Activated T-cell treated with anti-CD3 and anti-CD28 coated beads, Interleukin-2, amount 50 U/mL, for 72 hours (primary cell): ENCODE measurements around the gene FBXL5. TPM values are rescaled to one million over a fixed set of nuclear protein-coding genes. Genes with fewer than 3 reads are reported as not detected.

Experiments
- ATAC-seq, 2 donors: fragments of 150-1000 bp; cut with Tn5 transposase; replicated peaks in 1 of 2; 2 replicates each; pipeline ENCODE4 v1.10.0; 2021; ENCODE audit warnings: moderate library complexity in 2 of 2, mild to moderate bottlenecking in 1 of 2
- DNase-seq, 2 donors: peaks; one replicate each; pipeline ENCODE4 v3.0.0; 2021 to 2022; ENCODE audit warnings: mixed read lengths in 1 of 2
- H3K27ac Mint-ChIP-seq: one replicate; pipeline ENCODE4 v1.8.0; 2022; ENCODE audit warnings: mild to moderate bottlenecking, moderate library complexity, mixed read lengths
- H3K27me3 Mint-ChIP-seq: one replicate; pipeline ENCODE4 v1.8.0; 2022; ENCODE audit warnings: low read depth, mixed read lengths
- H3K36me3 Mint-ChIP-seq, 2 donors: one replicate each; pipeline ENCODE4 v1.8.0; 2022; ENCODE audit warnings: mixed read lengths in 2 of 2, mild to moderate bottlenecking in 1 of 2; ENCODE audit not compliant: insufficient read depth in 2 of 2
- H3K4me1 Mint-ChIP-seq: one replicate; pipeline ENCODE4 v1.8.0; 2022; ENCODE audit warnings: low read depth, mixed read lengths
- H3K4me3 Mint-ChIP-seq, 2 donors: one replicate each; pipeline ENCODE4 v1.8.0; 2022; ENCODE audit warnings: mild to moderate bottlenecking in 2 of 2, mixed read lengths in 2 of 2, moderate library complexity in 2 of 2
- H3K9me3 Mint-ChIP-seq, 2 donors: one replicate each; pipeline ENCODE4 v1.8.0; 2022; ENCODE audit warnings: mixed read lengths in 2 of 2
- total RNA-seq, 2 donors: library from RNA; stranded (reverse); gene quantifications; one replicate each; pipeline ENCODE4 v1.2.3, GENCODE V29; 2022

Gene FBXL5
- total RNA-seq, 2 donors from 2014 or later = 39.5 to 40.5 TPM

DNA sequence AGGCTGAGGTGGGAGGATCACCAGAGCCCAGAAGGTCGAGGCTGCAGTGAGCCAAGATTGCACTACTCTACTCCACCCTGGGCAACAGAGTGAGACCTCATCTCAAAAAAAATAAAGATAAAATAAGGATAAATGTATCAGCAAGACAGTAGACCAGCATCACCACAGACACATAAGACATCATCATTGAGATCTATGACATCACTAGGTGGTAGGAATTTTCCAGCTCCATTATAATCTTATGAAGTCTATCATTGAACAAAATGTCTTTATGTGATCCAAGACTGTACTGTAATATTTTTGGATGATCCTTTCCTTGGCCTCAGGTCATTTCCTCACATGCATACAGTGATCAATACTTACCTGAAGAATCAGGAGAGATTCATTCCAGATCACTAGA lies 18.2 kb upstream of the FBXL5 start:
- Mint-ChIP-seq H3K4me3 (no peak overlapping the region), H3K36me3 (peaks cover 0 to 3% of the 10 kb centered on the region in 2 donors), H3K9me3 (no peaks in the 10 kb centered on the region), H3K27me3 (no peaks in the 10 kb centered on the region), H3K4me1 (peaks cover 12% of the 10 kb centered on the region), H3K27ac (no peak overlapping the region)
- ATAC-seq = no peak
- no peak for DNase-seq

DNA sequence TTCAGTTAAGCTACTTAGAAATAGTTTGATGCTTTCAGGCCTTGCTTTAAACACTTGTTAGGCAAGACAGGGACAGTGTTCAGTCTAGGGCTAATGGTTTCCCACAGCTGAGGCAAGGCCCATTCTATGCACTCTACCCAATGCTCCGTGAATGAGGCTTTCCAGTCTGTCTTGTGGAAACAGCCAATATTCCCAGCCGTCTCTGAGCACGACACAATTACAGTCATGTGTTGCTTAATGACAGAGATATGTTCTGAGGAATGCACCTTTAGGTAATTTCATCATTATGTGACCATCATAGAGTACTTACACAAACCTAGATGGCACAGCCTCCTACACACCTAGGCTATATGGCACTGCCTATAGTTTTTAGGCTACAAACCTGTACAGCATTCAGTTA lies 16.9 kb upstream of the FBXL5 start:
- Mint-ChIP-seq H3K9me3 (no peaks in the 10 kb centered on the region), H3K4me1 (peaks cover 6% of the 10 kb centered on the region), H3K36me3 (peaks cover 0 to 3% of the 10 kb centered on the region in 2 donors), H3K27ac (no peak overlapping the region), H3K27me3 (no peaks in the 10 kb centered on the region), H3K4me3 (no peak overlapping the region)
- ATAC-seq (no peak), DNase-seq (no peak)

DNA sequence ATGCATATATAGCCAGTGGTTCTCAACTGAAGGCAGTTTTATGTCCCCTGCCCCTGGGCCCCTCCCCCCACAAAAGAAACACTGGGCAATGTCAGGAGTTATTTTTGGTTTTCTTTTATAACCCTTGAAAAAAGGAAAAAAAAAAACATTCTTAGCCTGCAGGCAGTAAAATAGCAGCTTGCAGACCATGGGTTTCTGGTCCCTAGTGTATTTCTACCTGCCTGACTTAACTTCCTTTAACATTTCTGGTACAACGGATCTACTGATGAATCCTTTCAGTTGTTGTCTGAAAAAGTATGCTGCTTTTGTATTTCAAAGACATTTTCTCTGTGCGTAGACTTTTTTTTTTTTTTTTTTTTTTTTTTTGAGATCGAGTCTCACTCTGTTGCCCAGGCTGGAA lies 15.4 kb upstream of the FBXL5 start:
- H3K27ac Mint-ChIP-seq = no peak overlapping the region
- H3K27me3 Mint-ChIP-seq = no peaks in the 10 kb centered on the region
- no peak for DNase-seq
- peaks cover 4 to 10% of the 10 kb centered on the region in 2 donors for H3K36me3 Mint-ChIP-seq
- peaks cover 17% of the 10 kb centered on the region for H3K4me1 Mint-ChIP-seq
- no peaks in the 10 kb centered on the region for H3K9me3 Mint-ChIP-seq
- ATAC-seq = no peak
- H3K4me3 Mint-ChIP-seq = no peak overlapping the region

DNA sequence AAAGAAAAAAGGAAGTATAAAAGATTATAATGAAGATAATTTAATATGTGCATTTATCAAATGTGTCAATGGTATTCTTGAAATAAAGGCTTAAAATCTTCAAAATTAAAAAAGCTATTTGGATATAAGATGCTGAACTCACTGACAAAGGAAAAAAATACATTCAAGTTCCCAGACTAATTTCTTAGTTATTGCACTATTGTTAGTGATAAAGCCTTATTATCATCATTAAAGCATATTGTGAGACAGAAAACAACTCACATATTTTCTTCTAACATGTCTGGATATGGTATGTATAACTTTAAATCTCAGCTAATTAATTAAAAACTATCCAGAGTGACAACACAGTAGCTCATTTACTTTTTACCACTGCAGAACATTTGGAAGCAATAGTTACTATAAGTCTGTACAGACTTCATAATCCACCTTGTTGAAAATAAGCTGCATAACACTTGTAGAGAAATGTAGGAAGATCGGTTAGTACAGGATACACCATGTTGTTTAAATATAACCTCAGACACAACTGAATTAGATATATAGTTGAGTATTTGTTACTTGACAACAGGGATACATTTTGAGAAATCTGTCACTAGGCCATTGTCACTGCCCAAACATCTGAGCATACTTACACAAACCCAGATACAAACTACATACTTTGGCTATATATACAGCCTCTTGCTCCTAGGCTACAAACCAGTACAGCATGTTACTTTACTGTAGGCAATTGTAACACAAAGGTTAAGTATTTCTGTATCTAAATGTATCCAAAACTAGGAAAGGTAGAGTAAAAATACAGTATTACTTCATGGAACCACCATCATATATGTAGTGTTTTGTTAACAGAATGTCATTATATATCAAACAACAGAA lies 13.6 kb upstream of the FBXL5 start:
- no peak for DNase-seq
- Mint-ChIP-seq H3K36me3 (peaks cover 4 to 7% of the 10 kb centered on the region in 2 donors), H3K27ac (no peak overlapping the region), H3K27me3 (no peaks in the 10 kb centered on the region), H3K4me3 (no peak overlapping the region), H3K9me3 (no peaks in the 10 kb centered on the region), H3K4me1 (peaks cover 17% of the 10 kb centered on the region)
- no peak for ATAC-seq

DNA sequence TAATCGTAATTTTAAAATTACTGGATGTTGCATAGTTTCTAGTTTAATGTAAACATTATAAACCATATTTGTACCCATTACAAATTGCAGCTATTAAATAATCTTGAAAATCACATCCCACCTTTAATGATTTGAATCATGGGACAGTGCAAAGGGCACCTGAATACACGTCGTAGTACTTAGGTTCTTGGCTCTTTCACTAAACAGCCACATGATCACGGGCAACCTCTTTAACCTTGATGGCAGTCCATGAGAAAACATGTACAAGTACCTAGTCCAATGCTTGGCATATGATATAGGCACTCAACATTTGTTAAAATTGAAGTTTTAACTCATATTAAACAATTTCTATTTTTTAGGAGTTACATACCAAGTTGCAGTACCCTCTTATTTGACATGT lies 11.8 kb upstream of the FBXL5 start:
- H3K9me3 Mint-ChIP-seq = no peaks in the 10 kb centered on the region
- DNase-seq (no peak), ATAC-seq (no peak)
- H3K27ac Mint-ChIP-seq = no peak overlapping the region
- H3K4me3 Mint-ChIP-seq = no peak overlapping the region
- peaks cover 4 to 7% of the 10 kb centered on the region in 2 donors for H3K36me3 Mint-ChIP-seq
- H3K27me3 Mint-ChIP-seq = no peaks in the 10 kb centered on the region
- H3K4me1 Mint-ChIP-seq = peaks cover 17% of the 10 kb centered on the region

DNA sequence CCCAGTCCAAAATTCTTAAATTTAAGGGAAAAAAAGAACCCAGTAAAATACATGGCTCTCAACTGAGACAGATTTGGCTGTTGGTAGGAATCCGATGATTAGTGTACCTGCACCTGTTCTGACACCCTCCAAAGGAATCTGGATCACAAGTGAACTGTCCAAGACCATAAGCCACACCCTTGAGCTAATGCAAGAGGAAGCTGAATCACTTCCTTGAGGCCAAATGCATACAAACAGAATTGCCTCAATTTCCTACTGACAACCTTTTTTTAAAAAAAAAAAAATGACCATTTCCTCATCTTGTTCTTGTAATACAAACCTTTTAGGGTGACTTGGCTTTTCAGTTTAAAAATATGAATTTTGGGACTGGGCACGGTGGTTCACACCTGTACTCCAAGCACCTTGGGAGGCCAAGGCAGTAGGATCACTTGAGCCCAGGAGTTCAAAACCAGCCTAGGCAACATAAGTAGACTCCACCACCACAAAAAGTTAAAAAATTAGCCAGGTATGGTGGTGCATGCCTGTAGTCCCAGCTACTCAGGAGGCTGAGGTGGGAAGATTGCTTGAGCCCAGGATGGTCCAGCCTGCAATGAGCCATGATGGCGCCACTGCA lies 10.7 kb upstream of the FBXL5 start:
- no peaks in the 10 kb centered on the region for H3K9me3 Mint-ChIP-seq
- H3K36me3 Mint-ChIP-seq = peaks cover 4 to 7% of the 10 kb centered on the region in 2 donors
- no peak overlapping the region for H3K4me3 Mint-ChIP-seq
- H3K4me1 Mint-ChIP-seq = peaks cover 17% of the 10 kb centered on the region
- no peaks in the 10 kb centered on the region for H3K27me3 Mint-ChIP-seq
- ATAC-seq (no peak), DNase-seq (no peak)
- H3K27ac Mint-ChIP-seq = no peak overlapping the region

DNA sequence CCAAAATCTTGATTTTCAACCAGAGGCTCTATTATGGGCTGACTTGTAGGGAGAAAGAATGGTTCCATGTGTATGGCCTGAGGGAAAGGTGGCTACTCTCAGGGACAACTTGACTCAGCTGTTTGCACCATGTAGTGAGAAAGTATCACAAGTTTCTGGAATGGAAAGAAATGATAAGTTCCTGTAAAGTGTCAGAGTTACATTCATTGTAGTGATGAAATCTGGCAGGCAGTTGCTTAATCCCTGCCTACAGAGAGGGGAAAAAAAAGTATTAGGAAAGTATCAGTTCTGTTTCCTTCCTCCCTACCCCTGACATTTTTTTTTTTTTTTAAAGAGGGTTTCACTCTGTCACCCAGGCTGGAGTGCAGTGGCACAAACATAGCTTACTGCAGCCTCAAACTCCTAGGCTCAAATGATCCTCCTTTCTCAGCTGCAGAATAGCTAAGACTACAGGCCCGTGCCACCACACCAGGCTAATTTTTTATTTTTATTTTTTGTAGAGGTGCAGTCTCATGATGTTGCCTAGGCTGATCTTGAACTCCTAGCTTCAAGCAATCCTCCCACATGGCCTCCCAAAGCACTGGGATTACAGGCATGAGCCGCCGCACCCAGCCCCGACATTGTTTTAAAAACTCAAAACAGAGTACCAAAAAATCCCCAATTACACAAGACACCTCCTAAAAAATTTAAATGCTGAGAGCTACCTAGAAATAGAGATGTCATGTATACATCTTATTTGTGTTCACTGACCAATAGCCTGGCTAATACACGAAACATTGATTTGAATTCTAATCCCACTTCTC lies 4.8 kb upstream of the FBXL5 start:
- peaks cover 1 to 2% of the 10 kb centered on the region in 2 donors for H3K36me3 Mint-ChIP-seq
- ATAC-seq (peak; percentile 3 to 16), DNase-seq (peak in 1 of 2 donors; percentile 21)
- peaks cover 40% of the 10 kb centered on the region for H3K4me1 Mint-ChIP-seq
- H3K27me3 Mint-ChIP-seq = no peaks in the 10 kb centered on the region
- peak overlapping the region in 1 of 2 donors; percentile 25 for H3K4me3 Mint-ChIP-seq
- H3K9me3 Mint-ChIP-seq = no peaks in the 10 kb centered on the region
- H3K27ac Mint-ChIP-seq = peak overlapping the region; percentile 85

DNA sequence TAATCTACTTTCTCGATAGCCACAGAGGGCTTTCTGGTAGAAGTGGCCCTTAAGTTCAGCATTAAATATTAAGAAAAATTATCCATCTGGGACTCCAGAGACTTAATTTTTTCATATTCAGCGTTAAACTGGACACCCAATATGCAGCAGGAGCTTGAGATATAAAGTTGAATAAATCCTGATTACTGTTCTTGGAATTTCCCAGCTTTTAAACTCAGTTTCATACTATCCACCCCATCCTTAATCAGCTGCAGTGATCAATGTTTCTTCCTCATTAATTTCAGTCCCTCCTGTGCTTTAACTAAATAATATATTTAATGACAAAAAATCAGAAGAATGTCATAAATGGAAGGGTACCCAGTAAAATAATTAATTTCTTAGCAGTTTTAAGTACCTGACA lies 3.6 kb upstream of the FBXL5 start:
- H3K27me3 Mint-ChIP-seq = no peaks in the 10 kb centered on the region
- peaks cover 46% of the 10 kb centered on the region for H3K4me1 Mint-ChIP-seq
- DNase-seq (no peak), ATAC-seq (no peak)
- H3K27ac Mint-ChIP-seq = no peak overlapping the region
- H3K4me3 Mint-ChIP-seq = no peak overlapping the region
- H3K36me3 Mint-ChIP-seq = peaks cover 5% of the 10 kb centered on the region in 2 donors
- H3K9me3 Mint-ChIP-seq = no peaks in the 10 kb centered on the region

DNA sequence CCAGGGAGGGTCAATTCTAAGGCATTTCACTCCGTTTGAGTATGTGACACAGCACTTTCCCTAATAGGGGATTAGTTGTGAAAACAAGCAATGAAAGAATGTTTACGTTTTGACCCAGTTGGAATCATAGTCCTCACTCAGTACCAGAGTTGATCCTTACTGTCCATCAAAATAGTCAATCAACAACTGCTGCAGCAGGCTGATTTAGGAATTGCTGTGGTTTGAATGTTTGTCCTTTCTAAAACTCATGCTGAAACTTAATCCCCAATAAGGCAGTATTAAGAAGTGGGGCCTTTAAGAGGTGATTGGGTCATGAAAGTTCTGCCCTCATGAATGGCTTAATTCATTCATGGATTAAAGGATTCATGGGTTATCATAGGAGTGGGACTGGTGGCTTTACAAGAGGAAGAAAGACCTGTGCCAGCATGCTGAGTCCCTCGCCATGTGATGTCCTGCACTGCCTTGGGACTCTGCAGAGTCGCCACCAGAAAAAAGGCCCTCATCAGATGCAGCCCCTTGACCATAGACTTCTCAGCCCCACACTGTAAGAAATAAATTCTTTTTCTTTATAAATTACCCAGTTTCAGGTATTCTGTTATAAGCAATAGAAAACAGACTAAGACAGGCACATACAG lies 3.1 kb upstream of the FBXL5 start:
- Mint-ChIP-seq H3K27ac (no peak overlapping the region), H3K4me3 (no peak overlapping the region), H3K9me3 (no peaks in the 10 kb centered on the region), H3K4me1 (peaks cover 52% of the 10 kb centered on the region), H3K36me3 (peaks cover 5% of the 10 kb centered on the region in 2 donors), H3K27me3 (no peaks in the 10 kb centered on the region)
- ATAC-seq = no peak
- DNase-seq = no peak

DNA sequence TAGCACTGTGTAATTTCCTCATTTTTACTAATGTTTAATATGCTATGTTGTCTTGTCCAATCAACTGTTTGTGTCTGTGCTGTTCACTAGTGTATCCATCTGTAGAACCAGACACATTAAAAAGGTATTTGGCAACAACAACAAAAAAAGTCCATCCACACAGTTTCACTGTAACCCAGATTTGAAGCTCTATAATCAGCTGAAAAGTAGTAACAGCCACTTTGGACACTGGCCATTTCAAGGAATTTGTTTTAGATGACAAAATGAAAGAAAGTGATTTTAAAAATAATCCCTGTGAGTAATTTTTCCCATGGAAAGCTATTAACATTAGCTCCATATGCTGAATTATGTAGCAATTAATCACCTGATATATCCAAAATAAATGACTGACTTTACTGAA lies 2.2 kb upstream of the FBXL5 start:
- no peaks in the 10 kb centered on the region for H3K9me3 Mint-ChIP-seq
- H3K4me3 Mint-ChIP-seq = peak overlapping the region in 1 of 2 donors; percentile 69
- H3K36me3 Mint-ChIP-seq = peaks cover 5% of the 10 kb centered on the region in 2 donors
- no peak overlapping the region for H3K27ac Mint-ChIP-seq
- peaks cover 59% of the 10 kb centered on the region for H3K4me1 Mint-ChIP-seq
- no peak for DNase-seq
- ATAC-seq = no peak
- no peaks in the 10 kb centered on the region for H3K27me3 Mint-ChIP-seq

DNA sequence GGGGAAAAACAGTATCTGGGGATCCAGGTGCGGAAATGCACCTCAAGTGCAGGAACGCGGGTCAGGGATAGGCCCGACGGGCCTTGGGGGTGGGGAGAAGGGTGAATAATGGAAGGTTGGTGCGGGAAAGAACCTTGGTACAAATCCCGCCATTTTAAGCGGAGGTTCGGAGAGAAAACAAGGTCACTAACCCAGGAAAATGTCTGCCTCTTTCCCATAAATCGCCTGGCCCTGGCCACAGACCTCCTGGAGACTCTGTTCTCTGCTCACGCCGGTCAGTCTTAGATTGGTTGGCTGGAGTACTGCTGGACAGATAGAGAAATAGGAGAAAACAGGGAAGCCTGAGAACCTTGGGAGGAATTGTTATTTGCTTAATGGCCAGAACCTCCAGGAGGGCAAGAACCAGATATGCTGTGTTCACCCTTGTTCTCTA lies 897 bp upstream of the FBXL5 start:
- H3K36me3 Mint-ChIP-seq = peaks cover 5% of the 10 kb centered on the region in 2 donors
- H3K27me3 Mint-ChIP-seq = no peaks in the 10 kb centered on the region
- peak overlapping the region; percentile 93 for H3K27ac Mint-ChIP-seq
- H3K4me1 Mint-ChIP-seq = peaks cover 68% of the 10 kb centered on the region
- H3K4me3 Mint-ChIP-seq = peak overlapping the region; percentile 88 to 95
- ATAC-seq (no peak), DNase-seq (no peak)
- H3K9me3 Mint-ChIP-seq = no peaks in the 10 kb centered on the region

DNA sequence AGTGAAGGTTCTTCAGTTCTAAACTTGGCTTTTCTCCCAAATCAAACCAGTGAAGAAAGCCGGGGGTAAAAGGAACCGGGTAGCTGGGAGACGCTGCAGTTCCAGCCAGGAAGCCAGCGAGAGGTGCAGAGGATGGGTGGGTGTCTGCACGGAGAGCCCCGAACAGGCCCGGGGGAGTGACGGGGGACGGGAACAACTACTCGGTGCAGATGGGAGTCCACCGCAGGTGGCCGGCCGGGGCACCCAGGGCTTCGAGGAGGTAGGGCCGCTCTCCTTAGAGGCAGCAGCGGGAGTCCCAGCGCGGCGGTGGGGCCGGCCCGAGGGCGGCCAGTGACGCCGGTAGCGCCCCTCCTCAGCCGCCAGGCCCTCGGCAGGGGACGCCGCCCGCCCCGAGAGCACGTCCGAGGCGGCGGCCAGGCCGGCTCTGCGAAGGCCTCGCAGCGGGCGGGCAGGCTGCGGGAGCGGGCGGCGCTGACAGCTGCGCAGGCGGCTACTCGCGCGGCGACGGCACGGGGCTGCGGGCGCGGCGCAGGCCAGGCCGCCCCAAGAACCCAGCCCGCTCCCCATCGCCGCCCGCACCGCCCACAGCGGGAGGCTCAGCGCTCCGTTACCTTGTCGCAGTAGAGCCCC lies 449 bp downstream of the FBXL5 start:
- peak in 1 of 2 donors; percentile 41 for DNase-seq

More for the DNA sequence above, 449 bp downstream of the FBXL5 start:
- peaks cover 68% of the 10 kb centered on the region for H3K4me1 Mint-ChIP-seq
- ATAC-seq = peak; percentile 63 to 68
- peaks cover 5% of the 10 kb centered on the region in 2 donors for H3K36me3 Mint-ChIP-seq
- H3K27ac Mint-ChIP-seq = peak overlapping the region; percentile 99
- H3K4me3 Mint-ChIP-seq = peak overlapping the region; percentile 98 to 100
- H3K27me3 Mint-ChIP-seq = no peaks in the 10 kb centered on the region
- no peaks in the 10 kb centered on the region for H3K9me3 Mint-ChIP-seq
